Loucy (cell line): Measurements from ENCODE around the gene MRPL51.

Experiments
- CTCF ChIP-seq: fragments of 200-600 bp; sonication (generic); conservative IDR thresholded peaks from 2 replicates; pipeline ENCODE4 v1.5.1; 2014; ENCODE audit warnings: mild to moderate bottlenecking, antibody characterized with exemption, low read length
- EZH2phosphoT487 ChIP-seq: fragments of 200-600 bp; IDR thresholded peaks from 2 replicates; pipeline ENCODE4 v1.6.1; 2018; ENCODE audit warnings: antibody characterized with exemption, mild to moderate bottlenecking, moderate library complexity, borderline replicate concordance

DNA sequence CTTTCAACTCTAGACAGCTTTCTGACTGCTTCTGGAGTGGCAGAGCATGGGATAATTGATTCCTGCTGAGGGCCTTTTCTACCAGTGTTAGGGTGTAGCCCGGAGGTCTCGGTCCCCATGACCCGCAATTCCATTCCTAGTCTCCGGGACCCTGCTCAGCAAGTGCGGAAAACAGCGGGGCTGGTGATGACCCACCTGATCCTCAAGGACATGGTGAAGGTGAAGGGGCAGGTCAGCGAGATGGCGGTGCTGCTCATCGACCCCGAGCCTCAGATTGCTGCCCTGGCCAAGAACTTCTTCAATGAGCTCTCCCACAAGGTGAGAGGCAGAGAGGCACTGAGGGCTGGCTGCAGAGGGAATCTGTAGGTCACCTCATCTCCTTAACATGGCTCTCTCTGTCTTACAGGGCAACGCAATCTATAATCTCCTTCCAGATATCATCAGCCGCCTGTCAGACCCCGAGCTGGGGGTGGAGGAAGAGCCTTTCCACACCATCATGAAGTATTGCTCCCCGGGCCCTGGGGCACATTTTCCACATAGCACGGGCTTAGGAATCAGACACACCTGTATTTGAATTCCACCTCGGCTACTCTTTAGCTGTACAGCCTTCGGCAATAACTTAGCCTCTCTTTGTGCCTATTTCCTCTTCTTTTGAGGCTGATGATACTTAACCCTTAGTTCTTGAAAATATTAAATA lies 35.6 kb upstream of the MRPL51 start:
- no peak for TF ChIP-seq CTCF
- TF ChIP-seq EZH2phosphoT487 = no peak
